OCI-LY1 (cell line): ENCODE measurements around the gene RNF157.

ENCODE experiments used
- EZH2 ChIP-seq: fragments of 200-600 bp; sonication (generic), shearing (Covaris generic); IDR thresholded peaks from 2 replicates; pipeline ENCODE4 v1.8.0; 2017; ENCODE audit warnings: borderline replicate concordance, mixed run types, mild to moderate bottlenecking, antibody characterized with exemption, low read length, moderate library complexity, mixed read lengths
- TF ChIP-seq, protein P1 (sequence below): fragments of 200-600 bp; sonication (generic), shearing (Covaris generic); IDR thresholded peaks from 2 replicates; pipeline ENCODE4 v1.5.1; 2017; ENCODE audit warnings: mild to moderate bottlenecking, antibody characterized with exemption, low read length, moderate library complexity, mixed read lengths

DNA sequence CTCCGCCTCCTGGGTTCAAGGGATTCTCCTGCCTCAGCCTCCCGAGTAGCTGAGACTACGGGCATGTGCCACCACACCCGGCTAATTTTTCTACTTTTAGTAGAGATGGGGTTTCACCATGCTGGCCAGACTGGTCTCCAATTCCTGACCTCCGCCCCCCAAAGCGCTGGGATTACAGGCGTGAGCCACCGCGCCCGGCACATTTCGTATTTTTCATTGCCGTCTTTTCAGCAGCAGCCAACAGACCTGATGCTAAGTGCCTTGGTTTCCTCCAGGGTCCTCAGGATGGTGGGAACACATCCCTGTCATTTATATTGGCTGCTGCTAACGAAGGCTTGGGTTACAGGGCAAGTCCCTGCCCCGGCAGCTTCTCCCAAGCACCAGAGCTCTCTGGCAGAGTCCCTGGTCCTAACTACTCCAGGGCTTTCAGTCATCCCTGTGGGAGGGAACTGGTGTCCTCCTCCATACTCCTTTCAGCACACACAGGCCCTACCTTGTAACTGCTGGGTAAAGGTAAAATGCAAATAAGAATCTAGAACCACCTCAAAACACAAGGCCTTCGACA is 1.5 kb upstream of the RNF157 start:
- TF ChIP-seq, protein P1, sequence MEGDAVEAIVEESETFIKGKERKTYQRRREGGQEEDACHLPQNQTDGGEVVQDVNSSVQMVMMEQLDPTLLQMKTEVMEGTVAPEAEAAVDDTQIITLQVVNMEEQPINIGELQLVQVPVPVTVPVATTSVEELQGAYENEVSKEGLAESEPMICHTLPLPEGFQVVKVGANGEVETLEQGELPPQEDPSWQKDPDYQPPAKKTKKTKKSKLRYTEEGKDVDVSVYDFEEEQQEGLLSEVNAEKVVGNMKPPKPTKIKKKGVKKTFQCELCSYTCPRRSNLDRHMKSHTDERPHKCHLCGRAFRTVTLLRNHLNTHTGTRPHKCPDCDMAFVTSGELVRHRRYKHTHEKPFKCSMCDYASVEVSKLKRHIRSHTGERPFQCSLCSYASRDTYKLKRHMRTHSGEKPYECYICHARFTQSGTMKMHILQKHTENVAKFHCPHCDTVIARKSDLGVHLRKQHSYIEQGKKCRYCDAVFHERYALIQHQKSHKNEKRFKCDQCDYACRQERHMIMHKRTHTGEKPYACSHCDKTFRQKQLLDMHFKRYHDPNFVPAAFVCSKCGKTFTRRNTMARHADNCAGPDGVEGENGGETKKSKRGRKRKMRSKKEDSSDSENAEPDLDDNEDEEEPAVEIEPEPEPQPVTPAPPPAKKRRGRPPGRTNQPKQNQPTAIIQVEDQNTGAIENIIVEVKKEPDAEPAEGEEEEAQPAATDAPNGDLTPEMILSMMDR, result no peak
- TF ChIP-seq EZH2, result no peak
